Measurements from ENCODE around the gene RGS14. TPM values are rescaled to one million over a fixed set of nuclear protein-coding genes. Genes with fewer than 3 reads are reported as not detected.

Gene RGS14
- total RNA-seq, 1 experiment from 2014 or later: 9.4 TPM

GRCh38 chr5:177377851-177378776 is 20.4 kb downstream of the RGS14 start (continued):
- TF ChIP-seq SRF (IDR thresholded peaks at IDR 0.05; ENCODE audit: low read depth) (no peak), FOSL1 (IDR thresholded peaks at IDR 0.05; ENCODE audit: low read depth) (no peak), SP1 (IDR thresholded peaks at IDR 0.05; ENCODE audit: low read depth) (no peak), JUND (IDR thresholded peaks at IDR 0.05) (no peak), POLR2A (IDR thresholded peaks at IDR 0.05; ENCODE audit: borderline replicate concordance, extremely low read depth, insufficient read depth, insufficient read length) (no peak)

GRCh38 chr5:177378884-177379883 is 21.5 kb downstream of the RGS14 start:
- Histone ChIP-seq H3K79me2 (ENCODE audit: insufficient read depth, low read length) (no peaks in the 10 kb centered on the region), H3K4me1 (ENCODE audit: control insufficient read depth in 1 of 2, insufficient read depth in 2 of 2, low read length in 2 of 2) (peaks cover 3 to 17% of the 10 kb centered on the region in 2 experiments; a peak in 3 of 4 replicates), H3K9me2 (ENCODE audit: insufficient read depth) (no peaks in the 10 kb centered on the region), H4K20me1 (ENCODE audit: insufficient read depth) (no peaks in the 10 kb centered on the region), H2AFZ (ENCODE audit: low read depth, low read length, poor library complexity, severe bottlenecking) (peak overlapping the region; percentile 63), H3K36me3 (ENCODE audit: control insufficient read depth in 1 of 2, insufficient read depth in 2 of 2, low read length in 2 of 2) (no peaks in the 10 kb centered on the region), H3K4me2 (ENCODE audit: low read length) (no peak overlapping the region), H3K9me3 (ENCODE audit: control insufficient read depth in 1 of 2, insufficient read depth in 1 of 2, low read depth in 1 of 2, low read length in 2 of 2) (no peaks in the 10 kb centered on the region), H3K27me3 (ENCODE audit: insufficient read depth, low read length) (no peaks in the 10 kb centered on the region), H3K27ac (ENCODE audit: low read depth, low read length) (no peak overlapping the region), H3K4me3 (replicated peaks in 1 of 2; ENCODE audit: low read depth in 1 of 2, low read length in 2 of 2) (no peak overlapping the region), H3K9ac (ENCODE audit: low read length) (no peak overlapping the region)
- DNase-seq (ENCODE audit: low read depth, low spot score): no peak
- ChIA-PET CTCF (interaction anchor here (0.7 to 1.9 kb wide), 5 partner anchors 9 to 117 kb away, joined by 3 to 11 read pairs (median 4); no protein-coding TSS in a partner anchor), POLR2A (interaction anchor here (0.7 to 0.9 kb wide), 2 partner anchors 10 kb away, joined by 3 to 5 read pairs; no protein-coding TSS in a partner anchor), RAD21 (ENCODE audit: low non-redundant PET in 1 of 2, low total read pairs in 2 of 2, uncharacterized antibody in 2 of 2, unreplicated experiment in 2 of 2) (no interaction called here)
- intact Hi-C loops (cut with micrococcal nuclease): no loop called here
- no TSS peak for BruUV-seq (replicated peaks)
- no peak for TF ChIP-seq RAD21 (IDR thresholded peaks at IDR 0.05; ENCODE audit: low read depth)
- TF ChIP-seq YY1 (IDR thresholded peaks at IDR 0.05; ENCODE audit: extremely low read depth, insufficient replicate concordance, low read depth, low read length): no peak
- no peak for TF ChIP-seq CTCF (IDR thresholded peaks at IDR 0.05 in 2 of 3, conservative IDR thresholded peaks at IDR 0.05 in 1 of 3; ENCODE audit: borderline replicate concordance in 1 of 3, insufficient read depth in 1 of 3, low read depth in 2 of 3, low read length in 2 of 3)
- TF ChIP-seq ZFX (IDR thresholded peaks at IDR 0.05): no peak
- TF ChIP-seq JUND (IDR thresholded peaks at IDR 0.05): no peak
- TF ChIP-seq POLR2A (IDR thresholded peaks at IDR 0.05; ENCODE audit: borderline replicate concordance, extremely low read depth, insufficient read depth, insufficient read length): no peak
- TF ChIP-seq FOSL1 (IDR thresholded peaks at IDR 0.05; ENCODE audit: low read depth): no peak
- no peak for ATAC-seq

All from HCT116 (cell line).